Measurements from ENCODE around the gene MORF4L1.
"Not testable (repeated sequence)": the region's sequence is repeated elsewhere in the genome, so short reads cannot be mapped to it uniquely, and the experiment has no call there.

MORF4L1 gene

GRCh38 chr15:78898540-78898939 is 25.9 kb downstream of the MORF4L1 start:
- DNase-seq (ENCODE audit: low read depth in 4 of 4, low spot score in 1 of 4), result no peak

DNA sequence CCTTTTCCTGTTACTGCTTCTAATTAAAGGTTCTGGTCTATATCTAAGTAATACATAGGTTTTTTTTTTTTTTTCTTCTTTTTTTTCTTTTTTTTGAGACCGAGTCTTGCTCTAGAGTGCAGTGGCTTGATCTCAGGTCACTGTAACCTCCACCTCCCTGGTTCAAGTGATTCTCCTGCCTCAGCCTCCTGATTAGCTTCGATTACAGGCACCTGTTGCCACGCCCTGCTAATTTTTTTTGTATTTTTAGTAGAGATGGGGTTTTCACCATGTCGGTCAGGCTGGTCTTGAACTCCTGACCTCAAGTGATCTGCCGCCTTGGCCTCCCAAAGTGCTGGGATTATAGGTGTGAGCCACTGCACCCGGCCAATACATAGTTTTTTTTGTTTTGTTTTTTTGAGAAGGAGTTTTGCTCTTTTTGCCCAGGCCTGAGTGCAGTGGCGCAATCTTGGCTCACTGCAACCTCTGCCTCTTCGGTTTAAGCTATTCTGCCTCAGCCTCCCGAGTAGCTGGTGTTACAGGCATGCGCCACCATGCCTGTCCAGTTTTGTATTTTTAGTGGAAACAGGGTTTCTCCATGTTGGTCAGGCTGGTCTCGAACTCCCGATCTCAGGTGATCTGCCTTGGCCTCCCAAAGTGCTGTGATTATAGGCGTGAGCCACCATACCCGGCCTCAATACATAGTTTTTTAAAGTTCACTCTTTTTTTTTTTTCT is 28.3 kb downstream of the MORF4L1 start:
- not testable (repeated sequence) for DNase-seq (ENCODE audit: low read depth in 4 of 4, low spot score in 1 of 4)

DNA sequence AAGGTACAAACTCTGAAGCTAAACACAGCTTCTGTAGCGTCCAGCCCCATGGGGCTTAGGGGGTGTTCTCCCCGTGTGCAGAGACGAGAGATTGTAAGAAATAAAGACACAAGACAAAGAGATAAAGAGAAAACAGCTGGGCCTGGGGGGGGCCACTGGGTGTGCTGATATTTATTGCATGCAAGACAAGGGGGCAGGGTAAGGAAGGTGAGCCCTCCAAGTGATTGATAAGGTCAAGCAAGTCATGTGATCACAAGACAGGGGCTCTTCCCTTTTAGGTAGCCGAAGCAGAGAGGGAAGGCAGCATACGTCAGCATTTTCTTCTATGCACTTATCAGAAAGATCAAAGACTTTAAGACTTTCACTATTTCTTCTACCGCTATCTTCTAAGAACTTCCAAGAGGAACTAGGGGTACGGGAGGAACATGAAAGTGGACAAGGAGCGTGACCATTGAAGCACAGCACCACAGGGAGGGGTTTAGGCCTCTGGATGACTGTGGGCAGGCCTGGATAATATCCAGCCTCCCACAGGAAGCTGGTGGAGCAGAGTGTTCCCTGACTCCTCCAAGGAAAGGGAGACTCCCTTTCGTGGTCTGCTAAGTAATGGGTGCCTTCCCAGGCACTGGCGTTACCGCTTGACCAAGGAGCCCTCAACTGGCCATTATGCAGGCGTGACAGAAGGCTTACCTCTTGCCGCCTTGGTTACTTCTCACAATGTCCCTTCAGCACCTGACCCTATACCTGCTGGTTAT is 29.8 kb downstream of the MORF4L1 start:
- DNase-seq (ENCODE audit: low read depth in 4 of 4, low spot score in 1 of 4), result not testable (repeated sequence)

GRCh38 chr15:78904599-78905358 is 32.1 kb downstream of the MORF4L1 start:
- no peak for DNase-seq (ENCODE audit: low read depth in 4 of 4, low spot score in 1 of 4)

DNA sequence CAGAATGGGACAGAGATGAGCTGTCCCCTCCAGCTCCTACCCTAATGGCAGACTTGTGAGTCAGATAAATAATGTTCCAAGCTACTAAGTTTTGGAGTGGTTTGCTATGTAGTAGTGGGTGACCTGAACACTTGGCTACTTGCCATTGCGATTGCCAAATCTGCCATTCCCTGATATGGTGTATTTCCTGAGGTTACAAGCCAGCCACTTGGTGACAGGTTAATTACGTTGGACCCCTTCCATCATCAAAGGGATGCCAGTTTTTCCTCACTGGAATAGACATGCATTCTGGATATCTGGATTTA is 33.6 kb downstream of the MORF4L1 start:
- no peak for DNase-seq (ENCODE audit: low read depth in 4 of 4, low spot score in 1 of 4)

DNA sequence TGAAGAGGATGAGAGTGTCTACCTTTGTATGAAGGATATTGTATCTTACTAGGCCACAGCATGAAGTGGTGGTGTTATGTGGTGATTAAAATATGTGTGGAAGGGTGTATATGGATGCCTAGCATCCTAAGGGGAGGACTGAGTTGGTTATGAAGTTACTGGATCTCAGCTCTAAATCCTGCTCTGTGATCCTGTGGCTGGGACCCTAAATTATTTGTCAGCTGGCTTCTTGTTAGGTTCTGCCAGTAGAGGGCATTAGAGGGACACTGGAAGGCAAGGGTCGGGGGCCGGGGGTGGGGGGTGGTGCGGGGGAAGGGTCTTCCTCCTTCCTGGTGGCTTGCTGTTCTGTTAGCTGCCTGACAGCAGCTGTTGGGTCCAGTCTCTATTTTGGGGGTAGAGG is 34.9 kb downstream of the MORF4L1 start:
- no peak for DNase-seq (ENCODE audit: low read depth in 4 of 4, low spot score in 1 of 4)

DNA sequence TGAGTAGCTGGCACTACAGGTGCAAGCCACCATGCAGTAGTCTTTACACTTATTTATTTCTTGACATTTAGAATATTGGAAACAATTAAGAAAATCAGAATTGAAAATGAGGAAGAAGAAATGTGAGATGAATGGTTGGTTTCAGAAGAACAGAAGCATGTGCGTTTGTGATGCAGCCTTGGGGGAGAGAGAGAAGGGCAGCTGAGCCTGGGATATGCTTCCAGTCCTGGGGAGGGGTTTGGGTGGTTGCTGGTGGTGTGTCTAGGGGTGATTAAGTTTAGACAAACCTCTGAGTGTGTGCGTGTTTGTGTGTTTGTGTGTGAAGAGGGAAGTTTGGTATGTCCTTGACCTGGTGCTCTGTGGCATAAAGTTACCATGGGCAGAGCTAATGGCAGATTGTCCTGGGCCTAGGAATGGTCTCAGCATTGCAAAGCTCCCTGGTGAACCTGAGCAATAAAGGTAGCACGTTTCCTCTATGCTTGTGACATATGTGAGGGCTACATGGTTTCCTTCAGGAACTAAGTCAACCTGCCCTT is 36.5 kb downstream of the MORF4L1 start:
- DNase-seq (ENCODE audit: low read depth in 4 of 4, low spot score in 1 of 4), result no peak

- peak in 2 of 4 experiments; percentile 2 to 9 for DNase-seq (ENCODE audit: low read depth in 4 of 4, low spot score in 1 of 4)
These were observed 37.1 kb downstream of the MORF4L1 start for GRCh38 chr15:78909791-78910228.

DNA sequence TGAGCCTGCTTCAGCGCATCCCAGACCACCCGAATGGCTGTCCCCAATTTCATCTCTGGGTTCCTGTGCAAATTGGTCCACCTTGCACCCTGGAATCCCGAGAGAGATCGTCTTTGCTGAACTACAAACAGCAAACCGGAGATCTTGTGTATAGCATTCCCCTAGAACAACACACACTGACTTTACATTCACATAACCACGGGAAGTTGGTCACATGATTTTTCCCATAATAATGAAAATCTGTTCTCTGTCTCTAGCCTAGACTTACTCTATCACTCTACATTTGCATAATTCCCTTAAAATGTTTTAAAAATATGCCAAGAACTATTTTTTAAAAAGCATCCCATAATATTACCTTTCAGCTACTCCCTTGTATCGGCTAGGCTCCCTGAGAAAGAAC is 37.6 kb downstream of the MORF4L1 start:
- no peak for DNase-seq (ENCODE audit: low read depth in 4 of 4, low spot score in 1 of 4)

GRCh38 chr15:78912316-78912715 is 39.6 kb downstream of the MORF4L1 start:
- no peak for DNase-seq (ENCODE audit: low read depth in 4 of 4, low spot score in 1 of 4)

GRCh38 chr15:78913012-78913411 is 40.3 kb downstream of the MORF4L1 start:
- DNase-seq (ENCODE audit: low read depth in 4 of 4, low spot score in 1 of 4), result no peak

DNA sequence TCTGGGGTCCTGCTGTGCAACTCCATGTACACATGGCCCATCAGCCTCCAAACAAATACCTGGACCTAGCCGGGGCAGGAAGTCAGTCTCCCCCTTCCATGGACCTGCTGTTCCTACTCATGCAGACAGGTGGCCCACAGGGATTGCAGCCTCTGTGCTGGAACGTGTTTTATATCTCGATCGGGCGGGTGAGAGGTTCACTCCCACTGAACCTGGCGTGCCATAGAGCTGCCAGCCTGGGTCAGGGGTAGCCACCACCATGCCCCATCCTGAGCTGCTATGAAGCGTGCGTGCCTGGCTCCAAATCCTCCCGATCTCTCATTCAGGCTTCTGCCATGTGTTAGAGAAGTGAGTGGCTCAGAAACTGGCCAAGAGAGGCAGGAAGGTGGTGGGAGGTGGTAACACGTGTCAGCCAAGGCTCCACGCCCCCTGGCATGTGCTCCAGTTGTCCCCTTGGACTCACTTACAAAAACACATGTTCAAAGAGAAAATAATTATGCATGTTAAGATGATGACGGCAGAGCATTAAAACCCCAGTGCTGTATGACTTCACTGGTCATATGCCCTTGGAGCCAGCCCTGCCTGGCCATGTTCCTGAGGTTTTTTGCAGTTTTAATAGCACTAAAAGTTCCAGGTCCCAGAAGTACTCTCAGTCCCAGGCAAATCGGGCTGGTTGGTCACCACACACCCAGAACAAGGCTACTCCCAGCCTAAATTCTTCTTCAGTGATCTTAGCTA is 41.5 kb downstream of the MORF4L1 start:
- no peak for DNase-seq (ENCODE audit: low read depth in 4 of 4, low spot score in 1 of 4)

- no peak for DNase-seq (ENCODE audit: low read depth in 4 of 4, low spot score in 1 of 4)
These were observed 42.8 kb downstream of the MORF4L1 start for GRCh38 chr15:78915341-78916087.

DNA sequence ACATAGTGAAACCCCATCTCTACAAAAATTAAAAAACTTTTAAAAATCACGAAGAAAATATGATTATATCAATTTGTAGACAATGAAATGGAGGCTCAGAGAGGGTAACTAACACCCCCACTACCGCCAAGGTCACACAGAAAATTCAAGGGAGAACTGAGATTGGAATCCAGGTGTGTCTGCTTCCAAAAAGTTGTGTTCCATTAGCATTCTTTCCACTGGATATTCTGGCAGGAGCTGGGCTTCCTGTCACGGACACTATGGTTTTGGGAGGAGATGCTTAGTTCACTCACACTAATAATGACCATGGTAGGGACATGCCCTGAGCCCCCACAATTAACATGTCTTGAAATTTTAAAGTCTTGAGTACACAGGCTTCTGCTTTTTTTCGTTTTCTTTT is 43.4 kb downstream of the MORF4L1 start:
- DNase-seq (ENCODE audit: low read depth in 4 of 4, low spot score in 1 of 4), result no peak

DNA sequence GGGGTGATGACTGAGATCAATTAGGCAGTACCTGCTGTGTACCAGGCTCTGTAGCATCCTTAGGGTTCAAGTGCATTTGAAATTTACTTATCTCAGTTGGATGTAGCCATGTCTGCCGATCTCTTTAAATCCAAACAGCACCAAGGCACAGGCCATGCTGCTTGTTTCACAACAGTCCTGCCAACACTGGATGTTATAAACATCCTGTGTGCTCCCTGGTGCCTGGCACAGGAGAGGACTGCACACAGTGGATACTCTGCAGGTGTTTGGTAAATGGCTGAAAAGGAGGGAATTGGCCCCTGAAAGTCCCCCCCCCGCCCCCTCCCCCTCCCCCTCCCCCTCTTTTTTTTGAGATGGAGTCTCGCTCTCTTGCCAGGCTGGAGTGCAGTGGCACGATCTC is 45.2 kb downstream of the MORF4L1 start:
- DNase-seq (ENCODE audit: low read depth in 4 of 4, low spot score in 1 of 4), result no peak

- no peak for DNase-seq (ENCODE audit: low read depth in 4 of 4, low spot score in 1 of 4)
These were observed 48.8 kb downstream of the MORF4L1 start for GRCh38 chr15:78921517-78921916.

- no peak for DNase-seq (ENCODE audit: low read depth in 4 of 4, low spot score in 1 of 4)
These were observed 49.2 kb downstream of the MORF4L1 start for GRCh38 chr15:78921940-78922339.

- DNase-seq (ENCODE audit: low read depth in 4 of 4, low spot score in 1 of 4), result no peak
These were observed 49.8 kb downstream of the MORF4L1 start for GRCh38 chr15:78922527-78922926.

- DNase-seq (ENCODE audit: low read depth in 4 of 4, low spot score in 1 of 4), result no peak
These were observed 50.3 kb downstream of the MORF4L1 start for GRCh38 chr15:78923015-78923414.

All from stimulated activated CD4-positive, alpha-beta T cell treated with anti-CD3 and anti-CD28 coated beads, Interleukin-1b, Interleukin-23, amount 100 ng/mL, for 24 hours (primary cell).